ENCODE data around the gene VMP1. TPM values are rescaled to one million over a fixed set of nuclear protein-coding genes. Genes with fewer than 3 reads are reported as not detected.

VMP1 gene
- total RNA-seq, 1 donor = 608 TPM

GRCh38 chr17:59876107-59876506 lies 168.7 kb downstream of the VMP1 start:
- no peak overlapping the region for H3K4me3 ChIP-seq (ENCODE audit: low read depth, low read length)
- TF ChIP-seq CTCF (IDR thresholded peaks at IDR 0.05; ENCODE audit: insufficient read depth, low read depth, low read length) = no peak
- DNase-seq (ENCODE audit: low read depth) = peak; percentile 49

GRCh38 chr17:59877965-59878364 lies 170.5 kb downstream of the VMP1 start:
- no peak for DNase-seq (ENCODE audit: low read depth)
- H3K4me3 ChIP-seq (ENCODE audit: low read depth, low read length) = no peak overlapping the region
- TF ChIP-seq CTCF (IDR thresholded peaks at IDR 0.05; ENCODE audit: insufficient read depth, low read depth, low read length) = no peak

- DNase-seq (ENCODE audit: low read depth) = no peak
- TF ChIP-seq CTCF (IDR thresholded peaks at IDR 0.05; ENCODE audit: insufficient read depth, low read depth, low read length) = no peak
- no peak overlapping the region for H3K4me3 ChIP-seq (ENCODE audit: low read depth, low read length)
Observed at GRCh38 chr17:59878624-59879023, 171.2 kb downstream of the VMP1 start.

GRCh38 chr17:59884861-59885260 lies 177.4 kb downstream of the VMP1 start:
- H3K4me3 ChIP-seq (ENCODE audit: low read depth, low read length) = no peak overlapping the region
- no peak for DNase-seq (ENCODE audit: low read depth)
- TF ChIP-seq CTCF (IDR thresholded peaks at IDR 0.05; ENCODE audit: insufficient read depth, low read depth, low read length) = no peak

- H3K4me3 ChIP-seq (ENCODE audit: low read depth, low read length) = no peak overlapping the region
- no peak for DNase-seq (ENCODE audit: low read depth)
- no peak for TF ChIP-seq CTCF (IDR thresholded peaks at IDR 0.05; ENCODE audit: insufficient read depth, low read depth, low read length)
Observed at GRCh38 chr17:59888145-59888750, 180.8 kb downstream of the VMP1 start.

- TF ChIP-seq CTCF (IDR thresholded peaks at IDR 0.05; ENCODE audit: insufficient read depth, low read depth, low read length) = no peak
- no peak overlapping the region for H3K4me3 ChIP-seq (ENCODE audit: low read depth, low read length)
- peak; percentile 25 for DNase-seq (ENCODE audit: low read depth)
Observed at GRCh38 chr17:59890720-59891119, 183.3 kb downstream of the VMP1 start.

Small RNA genes lying within 50 kb of the gene (small RNA-seq; reads per million reads assigned to genes)
- gene AC040904.1 (not detected), gene RNU6-450P (not detected)

Other genes starting within 250 kb of the VMP1 start
- 44.1 and 66.9 TPM in 2 replicates for gene DHX40, start 142.0 kb upstream of the VMP1 start, total RNA-seq
- gene CLTC, start 87.8 kb upstream of the VMP1 start, total RNA-seq = 555 and 613 TPM in 2 replicates
- 16.4 TPM in 2 replicates for gene PTRH2, start 224 bp upstream of the VMP1 start, total RNA-seq
- gene TUBD1, start 185.3 kb downstream of the VMP1 start, total RNA-seq = 4.2 and 6.5 TPM in 2 replicates
- 22.2 and 26.3 TPM in 2 replicates for gene RPS6KB1, start 185.5 kb downstream of the VMP1 start, total RNA-seq

Measured in fibroblast of villous mesenchyme (primary cell).